Measurements from ENCODE around the gene GTF2IRD2.
A peak's percentile ranks its signal among the peaks of the same experiment; 100 is the strongest.
"Not testable (repeated sequence)": the region's sequence is repeated elsewhere in the genome, so short reads cannot be mapped to it uniquely, and the experiment has no call there.

GTF2IRD2 gene

GRCh38 chr7:74789200-74789736 is 62.1 kb downstream of the GTF2IRD2 start:
- H3K27ac ChIP-seq; DNase-seq (ENCODE audit: low read depth, low spot score): not testable (repeated sequence)

GRCh38 chr7:74788369-74789150 is 62.8 kb downstream of the GTF2IRD2 start:
- peak; percentile 20 for DNase-seq (ENCODE audit: low read depth, low spot score)
- H3K27ac ChIP-seq: not testable (repeated sequence)

- not testable (repeated sequence) for DNase-seq (ENCODE audit: low read depth, low spot score); H3K27ac ChIP-seq
These were observed 67.8 kb downstream of the GTF2IRD2 start for GRCh38 chr7:74783595-74783994.

- not testable (repeated sequence) for H3K27ac ChIP-seq; DNase-seq (ENCODE audit: low read depth, low spot score)
These were observed 69.7 kb downstream of the GTF2IRD2 start for GRCh38 chr7:74781746-74782145.

- DNase-seq (ENCODE audit: low read depth, low spot score); H3K27ac ChIP-seq: not testable (repeated sequence)
These were observed 72.4 kb downstream of the GTF2IRD2 start for GRCh38 chr7:74779053-74779452.

GRCh38 chr7:74775111-74775510 is 76.3 kb downstream of the GTF2IRD2 start:
- not testable (repeated sequence) for H3K27ac ChIP-seq; DNase-seq (ENCODE audit: low read depth, low spot score)

GRCh38 chr7:74773760-74774750 is 77.3 kb downstream of the GTF2IRD2 start, which contains the start of gene NCF1:
Gene NCF1, plus strand, starts transcription at chr7:74774011. Its CDS starts 21 bp downstream, at chr7:74774032.
- not testable (repeated sequence) for H3K27ac ChIP-seq; DNase-seq (ENCODE audit: low read depth, low spot score)

- H3K27ac ChIP-seq; DNase-seq (ENCODE audit: low read depth, low spot score): not testable (repeated sequence)
These were observed 79.3 kb downstream of the GTF2IRD2 start for GRCh38 chr7:74772093-74772492.

GRCh38 chr7:74770062-74770461 is 81.3 kb downstream of the GTF2IRD2 start:
- H3K27ac ChIP-seq; DNase-seq (ENCODE audit: low read depth, low spot score): not testable (repeated sequence)

GRCh38 chr7:74766991-74767390 is 84.4 kb downstream of the GTF2IRD2 start:
- not testable (repeated sequence) for DNase-seq (ENCODE audit: low read depth, low spot score); H3K27ac ChIP-seq

- DNase-seq (ENCODE audit: low read depth, low spot score); H3K27ac ChIP-seq: not testable (repeated sequence)
These were observed 84.9 kb downstream of the GTF2IRD2 start for GRCh38 chr7:74766509-74766908.

- DNase-seq (ENCODE audit: low read depth, low spot score); H3K27ac ChIP-seq: not testable (repeated sequence)
These were observed 86.0 kb downstream of the GTF2IRD2 start for GRCh38 chr7:74765205-74765918.

GRCh38 chr7:74758982-74759381 is 92.4 kb downstream of the GTF2IRD2 start:
- H3K27ac ChIP-seq; DNase-seq (ENCODE audit: low read depth, low spot score): not testable (repeated sequence)

- not testable (repeated sequence) for H3K27ac ChIP-seq; DNase-seq (ENCODE audit: low read depth, low spot score)
These were observed 93.1 kb downstream of the GTF2IRD2 start for GRCh38 chr7:74758268-74758667.

- not testable (repeated sequence) for DNase-seq (ENCODE audit: low read depth, low spot score)
- H3K27ac ChIP-seq: peak overlapping the region; percentile 46
These were observed 94.7 kb downstream of the GTF2IRD2 start for GRCh38 chr7:74756673-74757072.

GRCh38 chr7:74753921-74754482 is 97.4 kb downstream of the GTF2IRD2 start:
- H3K27ac ChIP-seq; DNase-seq (ENCODE audit: low read depth, low spot score): not testable (repeated sequence)
